Stimulated activated CD4-positive, alpha-beta T cell treated with anti-CD3 and anti-CD28 coated beads, Interleukin-1b, Interleukin-23, amount 100 ng/mL, for 48 hours (primary cell): ENCODE data around the gene NME8.

Source experiments
- DNase-seq: peaks from one replicate; pipeline ENCODE4 v3.0.0-alpha.2; 2020

The NME8 gene

DNA sequence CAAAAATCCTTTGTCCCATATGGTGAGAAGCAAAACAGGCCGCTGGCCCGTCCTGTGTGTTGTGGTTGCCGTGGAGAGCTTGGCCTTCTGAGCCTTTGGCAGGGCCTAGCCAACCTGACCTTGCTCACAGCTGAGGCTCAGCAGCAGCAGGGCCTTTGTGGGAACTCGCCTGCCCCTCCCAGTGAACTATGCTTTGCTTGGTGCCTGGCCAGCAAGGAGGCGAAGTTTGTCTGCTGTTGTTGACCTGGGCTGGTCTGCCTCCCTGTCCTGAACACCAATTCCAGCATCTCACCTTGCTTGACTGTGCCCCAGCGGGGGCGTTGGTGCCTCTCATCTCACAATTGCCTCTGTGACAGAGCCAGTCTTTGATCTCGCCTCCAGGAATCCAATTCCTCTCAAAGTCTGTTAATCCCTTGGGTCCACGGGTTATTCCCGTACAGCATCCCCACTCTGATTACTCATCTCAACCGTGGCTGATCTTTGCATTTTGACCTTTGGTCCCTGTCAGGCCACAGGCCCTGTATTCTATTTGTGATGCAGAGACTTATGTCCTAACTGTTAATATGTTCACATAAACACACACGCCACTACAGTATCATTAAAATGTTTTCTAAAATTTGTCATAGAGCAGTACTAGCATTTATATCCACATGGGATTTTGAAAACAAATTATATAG lies 94.7 kb downstream of the NME8 start:
- DNase-seq, result no peak

DNA sequence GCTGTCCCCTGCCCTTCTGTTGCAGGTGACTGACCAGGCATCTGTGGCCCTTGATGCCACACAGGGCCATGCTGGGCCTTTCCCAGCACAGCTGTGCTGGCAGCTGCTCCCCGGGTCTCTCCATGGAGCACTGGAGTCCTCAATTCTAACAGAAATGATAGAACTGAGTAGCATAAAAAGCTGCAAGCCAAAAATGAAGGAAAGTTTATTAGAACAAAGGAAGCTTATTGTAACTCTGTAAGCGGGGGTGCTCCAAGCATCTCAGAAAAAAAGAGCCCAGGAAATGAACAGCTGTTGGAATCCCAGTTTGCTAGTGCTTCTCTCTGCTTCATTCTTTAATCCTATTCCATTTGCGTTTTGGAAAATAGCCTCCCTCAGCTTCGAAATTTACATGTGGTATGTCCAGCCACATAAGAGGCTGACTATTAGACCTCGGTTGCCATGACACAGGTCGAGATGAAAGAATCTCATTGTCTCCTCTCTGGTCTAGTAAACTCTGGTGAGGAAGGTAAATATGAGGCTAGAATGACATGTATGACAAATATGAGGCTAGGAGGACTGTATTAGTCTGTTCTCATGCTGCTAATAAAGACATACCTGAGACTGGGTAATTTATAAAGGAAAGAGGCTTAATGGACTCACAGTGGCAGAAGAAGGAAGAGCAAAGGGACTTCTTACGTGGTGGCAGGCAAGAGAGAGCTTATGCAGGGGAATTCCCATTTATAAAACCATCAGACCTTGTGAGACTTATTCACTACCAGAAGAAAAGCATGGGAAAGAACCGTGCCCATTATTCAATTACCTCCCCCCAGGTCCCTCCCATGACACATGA lies 95.7 kb downstream of the NME8 start:
- no peak for DNase-seq

DNA sequence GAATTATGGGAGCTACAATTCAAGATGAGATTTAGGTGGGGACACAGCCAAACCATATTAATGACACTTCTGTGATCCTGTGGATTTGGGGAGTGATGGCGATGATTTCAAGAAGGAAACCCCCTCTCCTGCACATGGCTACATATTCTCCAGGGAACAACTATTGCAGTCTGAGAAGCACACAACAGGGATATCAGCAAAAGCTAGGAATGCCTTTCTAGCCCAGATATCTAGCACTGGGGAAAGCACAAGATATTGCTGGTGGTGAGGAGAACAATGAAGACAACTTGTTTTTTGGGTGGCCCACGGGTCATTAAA lies 96.3 kb downstream of the NME8 start:
- no peak for DNase-seq

DNA sequence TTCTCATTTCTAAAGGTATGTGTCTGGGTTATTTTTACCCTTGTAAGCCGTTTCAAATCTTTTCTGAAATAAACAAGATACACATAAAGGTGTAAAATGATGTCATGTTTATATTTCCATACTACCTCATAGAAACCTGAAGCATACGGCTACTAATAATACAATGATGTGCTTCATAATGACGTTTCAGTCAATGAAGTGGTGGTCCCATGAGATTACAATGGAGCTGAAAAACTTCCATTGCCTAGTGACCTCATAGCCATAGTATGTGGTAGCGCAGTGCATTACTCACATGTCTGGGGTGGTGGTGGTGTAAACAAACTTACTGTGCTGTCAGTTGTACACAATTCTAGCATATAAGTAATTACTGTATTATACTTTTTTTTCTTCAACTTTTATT lies 96.9 kb downstream of the NME8 start:
- no peak for DNase-seq

DNA sequence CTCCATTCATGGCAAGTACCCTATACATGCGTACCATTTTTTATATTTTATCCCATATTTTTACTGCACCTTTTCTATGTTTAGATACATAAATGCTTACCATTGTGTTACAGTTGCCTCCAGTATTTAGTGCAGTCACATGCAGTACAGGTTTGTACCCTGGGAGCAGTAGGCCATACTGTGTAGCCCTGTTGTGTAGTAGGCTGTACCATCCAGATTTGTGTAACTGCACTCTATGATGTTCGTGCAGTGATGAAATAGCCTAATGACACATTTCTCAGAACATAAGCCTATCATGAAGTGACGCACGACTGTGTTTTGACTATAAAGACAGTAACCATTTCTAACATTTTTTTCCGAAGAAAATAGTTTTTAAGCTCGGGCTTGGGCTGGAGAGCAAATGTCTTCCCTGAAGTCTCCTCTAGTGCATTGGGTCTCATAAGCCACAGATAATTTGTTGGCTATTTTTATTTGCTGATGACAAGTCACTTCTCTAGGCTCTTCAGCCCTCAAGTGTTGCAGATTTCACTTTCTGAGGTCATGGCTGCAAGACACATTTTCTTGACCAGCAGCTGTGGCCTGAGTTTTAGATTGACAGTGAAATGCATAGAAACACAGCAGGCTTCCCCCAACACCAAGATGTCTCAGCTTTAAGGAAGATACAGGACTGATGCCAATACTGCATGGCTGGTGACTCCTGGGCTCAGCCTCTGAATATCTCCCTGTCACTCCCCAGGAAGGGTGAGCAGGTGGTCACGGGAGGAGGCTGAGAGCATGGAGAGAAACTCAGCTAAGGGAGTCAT lies 98.9 kb downstream of the NME8 start:
- DNase-seq, result no peak

- DNase-seq, result no peak
Measured at GRCh38 chr7:37947941-37948210, 99.5 kb downstream of the NME8 start.
